22Rv1 (cell line): ENCODE data around the gene HTR5A.
"Not testable (repeated sequence)": the region's sequence is repeated elsewhere in the genome, so short reads cannot be mapped to it uniquely, and the experiment has no call there.

Source experiments
- H3K27ac ChIP-seq: fragments of 450-650 bp; 2 replicates; pipeline ENCODE4 v1.5.1; 2017
- ZFX ChIP-seq: fragments of 450-650 bp; IDR thresholded peaks from 2 replicates; pipeline ENCODE4 v1.6.1; 2017; ENCODE audit warnings: antibody characterized with exemption, borderline replicate concordance
- TF ChIP-seq, protein P1 (sequence below): fragments of 450-650 bp; IDR thresholded peaks from 2 replicates; pipeline ENCODE4 v1.5.1; 2017; ENCODE audit warnings: mild to moderate bottlenecking

The HTR5A gene

DNA sequence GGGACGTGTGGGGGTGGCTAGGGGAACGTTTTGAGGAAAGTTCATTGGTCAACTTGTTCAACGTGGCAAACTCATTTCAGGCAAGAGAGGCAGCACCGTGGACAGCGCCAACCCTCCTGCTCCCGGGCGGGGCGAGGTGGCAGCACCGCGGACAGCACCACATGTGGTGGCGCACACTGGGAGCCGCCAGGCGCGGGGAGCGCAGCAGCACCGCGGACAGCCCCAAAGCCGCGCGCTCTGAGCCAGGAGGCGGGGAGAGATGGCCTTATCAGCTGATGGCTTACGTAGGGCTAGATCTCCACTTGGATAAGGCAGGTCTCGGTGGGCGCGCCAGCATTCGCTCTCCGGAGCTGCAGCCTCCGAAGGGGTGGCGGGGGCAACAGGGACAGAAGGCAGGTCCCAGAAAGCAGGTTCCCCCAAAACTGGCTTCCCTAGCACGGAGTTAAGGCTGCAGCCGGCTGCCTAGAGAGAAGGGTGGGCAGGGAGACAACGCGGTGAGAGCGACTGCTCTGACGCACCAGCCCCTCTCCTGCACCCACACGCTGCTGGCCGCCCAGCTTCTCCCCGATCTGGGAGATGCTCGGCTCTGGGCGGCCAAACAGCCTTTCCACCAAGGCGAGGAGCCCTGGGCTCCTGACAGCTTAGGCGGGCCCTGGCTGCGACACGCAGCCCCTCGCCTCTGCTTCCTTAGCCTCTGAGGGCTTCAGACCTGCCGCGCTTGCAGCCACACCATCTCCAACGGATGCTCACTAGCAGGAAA is at the start of gene HTR5A:
HTR5A (plus strand) TSS at position 333 of the 760 bp plus-strand sequence. CDS start 576 bp downstream, outside the sequence.
- TF ChIP-seq, protein P1, sequence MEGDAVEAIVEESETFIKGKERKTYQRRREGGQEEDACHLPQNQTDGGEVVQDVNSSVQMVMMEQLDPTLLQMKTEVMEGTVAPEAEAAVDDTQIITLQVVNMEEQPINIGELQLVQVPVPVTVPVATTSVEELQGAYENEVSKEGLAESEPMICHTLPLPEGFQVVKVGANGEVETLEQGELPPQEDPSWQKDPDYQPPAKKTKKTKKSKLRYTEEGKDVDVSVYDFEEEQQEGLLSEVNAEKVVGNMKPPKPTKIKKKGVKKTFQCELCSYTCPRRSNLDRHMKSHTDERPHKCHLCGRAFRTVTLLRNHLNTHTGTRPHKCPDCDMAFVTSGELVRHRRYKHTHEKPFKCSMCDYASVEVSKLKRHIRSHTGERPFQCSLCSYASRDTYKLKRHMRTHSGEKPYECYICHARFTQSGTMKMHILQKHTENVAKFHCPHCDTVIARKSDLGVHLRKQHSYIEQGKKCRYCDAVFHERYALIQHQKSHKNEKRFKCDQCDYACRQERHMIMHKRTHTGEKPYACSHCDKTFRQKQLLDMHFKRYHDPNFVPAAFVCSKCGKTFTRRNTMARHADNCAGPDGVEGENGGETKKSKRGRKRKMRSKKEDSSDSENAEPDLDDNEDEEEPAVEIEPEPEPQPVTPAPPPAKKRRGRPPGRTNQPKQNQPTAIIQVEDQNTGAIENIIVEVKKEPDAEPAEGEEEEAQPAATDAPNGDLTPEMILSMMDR, result no peak
- no peak for TF ChIP-seq ZFX
- no peak within 1 kb of the TSS for H3K27ac ChIP-seq

DNA sequence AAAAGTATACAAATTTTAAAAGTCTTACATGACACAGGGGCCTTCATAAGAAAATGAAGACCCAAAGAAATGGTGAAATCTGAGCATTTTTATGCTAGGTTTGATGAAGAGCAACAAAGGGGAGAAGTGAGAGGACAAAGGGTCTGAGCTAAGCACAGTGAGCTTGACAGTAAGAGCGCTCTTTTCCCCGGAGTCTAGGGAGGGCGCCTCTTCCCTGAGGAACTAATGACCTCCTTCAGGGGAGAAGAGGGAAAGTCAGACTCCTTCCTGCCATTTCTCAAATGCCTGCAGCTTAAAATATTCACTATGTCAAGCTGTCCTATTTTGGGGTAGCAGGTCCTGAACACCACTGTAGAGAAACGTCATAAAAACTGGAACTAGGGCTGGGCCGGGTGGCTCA is 49.1 kb upstream of the HTR5A start:
- TF ChIP-seq ZFX, result no peak
- TF ChIP-seq, protein P1, result no peak
- no peak overlapping the region for H3K27ac ChIP-seq

DNA sequence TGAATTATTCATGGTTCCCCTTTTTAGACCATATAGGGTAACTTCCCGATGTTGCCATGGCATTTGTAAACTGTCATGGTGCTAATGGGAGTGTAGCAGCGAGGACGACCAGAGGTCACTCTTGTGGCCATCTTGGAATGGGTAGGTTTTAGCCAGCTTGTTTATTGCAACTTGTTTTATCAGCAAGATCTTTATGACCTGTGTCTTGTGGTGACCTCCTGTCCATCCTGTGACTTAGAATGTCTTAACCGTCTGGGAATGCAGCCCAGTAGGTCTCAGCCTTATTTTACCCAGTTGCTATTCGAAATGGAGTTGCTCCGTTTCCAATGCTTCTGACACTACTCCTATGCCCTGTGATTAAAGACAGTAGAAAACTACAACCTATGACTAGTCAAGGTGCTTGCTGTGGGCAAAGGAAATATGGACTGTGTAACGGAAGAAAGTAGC is 48.4 kb upstream of the HTR5A start:
- no peak overlapping the region for H3K27ac ChIP-seq
- TF ChIP-seq ZFX, result no peak
- TF ChIP-seq, protein P1, result no peak

DNA sequence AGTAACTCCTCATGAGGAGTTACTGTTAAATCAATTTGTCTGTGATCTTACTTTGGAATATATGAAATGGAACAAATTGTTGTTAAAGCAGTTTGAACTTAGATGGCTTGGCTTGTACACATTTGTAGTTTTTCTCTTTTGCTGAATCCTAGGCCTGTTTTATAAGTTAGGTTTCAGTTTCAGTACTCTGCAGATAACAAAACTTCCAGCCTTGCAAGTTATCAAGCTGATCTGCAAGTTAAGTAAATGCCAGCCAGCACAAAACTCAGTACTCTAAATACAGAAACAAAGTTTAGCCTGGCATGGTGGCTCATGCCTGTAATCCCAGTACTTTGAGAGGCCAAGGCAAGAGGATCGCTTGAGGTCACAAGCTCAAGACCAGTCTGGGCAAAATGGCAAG is 42.2 kb upstream of the HTR5A start:
- TF ChIP-seq, protein P1, result no peak
- no peak for TF ChIP-seq ZFX
- no peak overlapping the region for H3K27ac ChIP-seq

DNA sequence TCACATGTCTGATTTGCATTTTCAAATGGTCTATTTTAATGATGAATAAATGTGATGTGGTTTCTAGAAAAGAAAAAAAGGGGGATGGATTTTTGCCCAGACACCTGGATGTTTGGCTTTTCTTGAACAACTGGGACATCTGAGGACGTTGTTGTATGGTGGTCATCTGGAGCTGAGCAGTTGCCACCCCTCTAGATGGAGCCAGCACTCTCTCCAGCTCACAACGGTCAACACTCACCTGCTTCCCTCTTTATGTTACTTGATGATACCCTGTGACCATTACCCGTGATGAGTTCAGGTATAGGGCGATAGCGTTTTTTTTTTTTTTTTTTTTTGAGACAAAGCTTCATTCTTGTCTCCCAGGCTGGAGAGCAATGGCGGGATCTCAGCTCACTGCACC is 37.1 kb upstream of the HTR5A start:
- no peak for TF ChIP-seq ZFX
- TF ChIP-seq, protein P1, result no peak

DNA sequence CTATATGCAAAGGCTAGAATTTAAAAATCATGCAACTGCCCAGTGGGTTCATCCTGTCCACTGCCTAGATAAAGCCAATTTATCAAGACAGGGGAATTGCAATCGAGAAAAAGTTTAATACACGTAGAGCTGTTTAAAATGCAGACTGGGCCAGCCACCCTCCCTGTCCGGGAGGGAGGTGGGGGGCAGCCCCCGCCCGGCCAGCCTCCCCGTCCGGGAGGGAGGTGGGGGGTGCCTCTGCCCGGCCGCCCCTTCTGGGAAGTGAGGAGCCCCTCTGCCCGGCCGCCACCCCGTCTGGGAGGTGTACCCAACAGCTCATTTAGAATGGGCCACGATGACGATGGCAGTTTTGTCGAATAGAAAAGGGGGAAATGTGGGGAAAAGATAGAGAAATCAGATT is 35.6 kb upstream of the HTR5A start:
- not testable (repeated sequence) for H3K27ac ChIP-seq

More for the DNA sequence above, 37.1 kb upstream of the HTR5A start:
- H3K27ac ChIP-seq, result no peak overlapping the region

DNA sequence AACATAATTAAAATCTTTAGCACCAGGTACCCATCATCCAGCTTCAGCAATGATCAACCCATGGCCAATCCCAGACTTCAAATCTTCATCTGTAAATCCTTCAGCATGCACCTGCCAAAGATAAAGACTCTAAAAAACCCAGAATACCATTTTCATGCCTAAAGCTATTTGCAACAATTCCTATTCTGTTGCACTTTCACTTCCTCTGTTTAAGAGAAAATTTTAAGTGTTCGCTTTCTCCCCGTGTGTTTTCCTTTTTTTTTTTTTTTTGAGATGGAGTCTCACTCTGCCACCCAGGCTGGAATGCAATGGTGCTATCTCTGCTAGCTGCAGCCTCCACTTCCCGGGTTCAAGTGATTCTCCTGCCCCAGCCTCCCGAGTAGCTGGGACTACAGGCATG is 31.8 kb upstream of the HTR5A start:
- no peak overlapping the region for H3K27ac ChIP-seq
- TF ChIP-seq ZFX, result no peak
- TF ChIP-seq, protein P1, result no peak
